Glomerular visceral epithelial cell (primary cell): ENCODE measurements around the gene PIGN.
"Not testable (repeated sequence)": the region's sequence is repeated elsewhere in the genome, so short reads cannot be mapped to it uniquely, and the experiment has no call there.

Experiments
- DNase-seq: peaks from one replicate; pipeline ENCODE4 v3.0.0-alpha.2; 2016; ENCODE audit errors: extremely low spot score

PIGN gene

GRCh38 chr18:62061821-62062478 is 124.9 kb downstream of the PIGN start:
- DNase-seq: no peak

DNA sequence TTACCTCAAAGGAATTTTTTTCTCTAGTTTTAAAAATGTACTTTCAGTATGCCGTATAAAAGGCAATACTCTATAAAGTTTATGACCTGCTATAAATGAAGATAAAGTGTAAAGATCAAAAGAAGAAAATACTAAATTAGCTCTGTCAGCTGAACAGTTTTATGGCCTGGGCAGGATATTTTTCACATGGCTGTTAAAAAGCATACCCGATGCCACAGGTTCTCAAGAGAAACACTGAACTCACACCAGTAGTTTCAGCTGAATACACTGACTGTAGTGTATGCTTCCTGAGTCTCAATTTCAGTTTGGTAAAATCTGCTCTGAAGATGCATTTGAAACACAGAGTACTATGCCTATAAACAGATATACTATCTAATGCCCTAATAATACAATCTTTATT is 126.0 kb downstream of the PIGN start:
- no peak for DNase-seq

- DNase-seq: no peak
These were observed 131.8 kb downstream of the PIGN start for GRCh38 chr18:62054929-62055498.

GRCh38 chr18:62048279-62048678 is 138.6 kb downstream of the PIGN start:
- no peak for DNase-seq

DNA sequence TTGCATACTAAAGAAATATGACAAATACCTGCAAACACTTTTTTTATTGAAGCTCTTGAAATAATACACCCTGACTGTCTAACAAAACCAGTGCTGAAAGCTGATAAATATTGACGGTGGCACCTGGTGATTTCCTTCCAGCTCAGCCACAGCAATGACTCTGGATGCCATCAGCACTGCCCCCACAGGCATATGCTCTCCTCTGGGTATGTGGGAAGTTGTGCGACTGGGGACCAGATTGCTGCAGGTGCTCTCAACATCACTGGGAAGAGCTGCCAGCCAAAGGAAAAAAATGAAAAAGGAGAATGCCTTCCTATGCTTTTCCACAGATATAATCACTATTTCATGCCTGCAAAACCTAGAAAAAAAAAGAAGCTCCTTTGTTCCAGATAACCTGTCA is 141.5 kb downstream of the PIGN start:
- DNase-seq: no peak

- DNase-seq: no peak
These were observed 142.3 kb downstream of the PIGN start for GRCh38 chr18:62044490-62045000.

DNA sequence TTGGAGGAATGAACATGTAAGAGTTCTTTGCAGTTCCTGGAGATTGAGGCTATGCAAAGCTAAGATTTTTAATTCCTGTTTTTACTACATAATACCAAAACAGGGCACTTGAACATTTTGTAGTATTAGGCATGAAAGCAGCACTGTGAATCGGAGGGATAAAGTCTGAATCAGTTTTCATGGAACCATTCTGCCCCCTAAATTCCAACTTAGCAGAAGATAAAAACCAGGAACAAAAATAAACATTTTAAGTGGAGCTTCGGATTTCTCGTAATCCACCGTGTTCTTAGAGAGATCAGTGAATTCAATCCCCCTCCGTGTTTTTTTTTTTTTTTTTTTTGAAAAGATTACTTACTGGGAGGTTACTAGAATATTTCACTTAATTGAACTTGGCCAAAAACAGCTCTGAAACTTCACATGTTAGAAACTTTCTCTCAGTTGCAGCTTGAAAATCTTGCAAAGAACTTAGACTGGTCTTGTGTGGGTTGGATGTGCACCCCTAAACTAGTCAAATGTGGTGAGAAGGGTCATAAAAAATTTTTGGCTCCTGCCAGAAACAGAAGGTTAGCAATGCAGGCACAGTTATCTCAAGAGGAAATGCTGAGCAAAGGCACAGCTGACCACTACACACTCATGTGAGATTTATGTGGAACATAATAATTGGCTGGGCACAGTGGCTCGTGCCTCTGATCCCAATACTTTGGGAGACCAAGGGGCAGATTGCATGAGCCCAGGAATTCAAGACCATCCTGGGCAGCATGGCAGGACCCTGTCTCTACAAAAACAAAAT is 148.7 kb downstream of the PIGN start:
- DNase-seq: no peak

DNA sequence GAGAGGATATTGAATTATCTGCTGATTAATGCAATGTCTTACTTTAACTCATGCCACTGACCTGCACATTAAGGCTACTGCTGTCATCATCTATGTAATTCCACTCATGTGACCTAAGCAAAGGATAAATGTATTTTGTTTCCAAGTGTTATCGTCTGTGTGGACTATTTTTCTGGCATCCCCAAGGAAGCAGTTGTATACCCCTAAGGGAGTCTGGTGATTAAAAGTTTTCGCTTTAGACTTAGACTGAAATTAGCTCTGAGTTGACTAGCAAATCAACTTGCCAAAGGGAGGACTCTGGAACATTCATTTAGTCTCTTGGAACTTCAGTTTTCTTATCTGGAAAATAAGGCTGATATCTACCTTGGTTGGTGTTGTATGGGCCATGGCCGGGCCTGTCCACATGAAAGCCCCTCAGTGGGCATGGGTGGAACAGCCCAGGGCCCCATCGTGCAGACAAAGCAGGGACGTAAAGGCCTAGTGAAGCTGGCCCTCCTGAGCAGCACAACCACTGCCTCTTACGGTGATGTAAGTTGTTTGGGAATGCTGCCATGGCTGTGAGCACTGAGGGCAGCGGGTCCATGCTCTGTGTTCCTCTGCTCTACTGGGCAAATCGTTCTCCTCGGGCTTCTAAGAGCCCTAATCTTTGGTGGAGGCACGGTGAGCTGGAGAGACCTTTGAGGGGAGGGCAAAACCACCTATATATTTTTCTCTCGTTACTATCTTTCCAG is 149.7 kb downstream of the PIGN start:
- DNase-seq: no peak

DNA sequence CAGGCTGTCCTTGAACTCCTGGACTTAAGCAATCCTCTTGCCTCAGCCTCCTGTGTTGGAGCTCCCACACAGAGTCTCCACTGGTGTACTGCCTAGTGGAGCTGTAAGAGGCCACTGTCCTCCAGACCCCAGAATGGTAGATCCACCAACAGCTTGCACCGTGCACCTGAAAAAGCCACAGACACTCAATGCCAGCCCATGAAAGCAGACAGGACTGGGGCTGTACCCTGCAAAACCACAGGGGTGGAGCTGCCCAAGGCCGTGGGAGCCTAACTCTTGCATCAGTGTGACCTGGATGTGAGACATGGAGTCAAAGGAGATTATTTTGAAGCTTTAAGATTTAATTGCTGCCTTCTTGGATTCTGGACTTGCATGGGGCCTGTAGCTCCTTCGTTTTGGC is 152.6 kb downstream of the PIGN start:
- not testable (repeated sequence) for DNase-seq

GRCh38 chr18:62033756-62034155 is 153.1 kb downstream of the PIGN start:
- no peak for DNase-seq

DNA sequence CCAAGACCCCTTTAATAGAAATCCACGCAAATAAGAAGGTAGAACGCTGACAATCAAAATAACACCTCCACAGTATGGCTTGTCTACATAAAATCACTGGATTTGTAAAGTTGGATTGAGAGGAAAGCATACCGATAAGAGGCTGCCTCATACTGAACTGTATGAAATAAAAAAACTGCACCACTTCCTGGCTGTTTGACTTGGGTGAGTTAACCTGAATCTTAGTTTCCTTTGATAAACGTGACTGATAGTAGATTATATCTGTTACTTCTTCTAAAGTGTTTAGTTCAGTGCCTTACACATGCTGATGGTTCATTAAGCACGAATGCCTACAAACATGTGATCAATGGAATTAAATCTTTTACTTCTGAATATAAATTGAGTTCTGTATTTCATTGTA is 153.6 kb downstream of the PIGN start:
- DNase-seq: no peak

GRCh38 chr18:62030091-62030985 is 156.5 kb downstream of the PIGN start:
- DNase-seq: no peak

- no peak for DNase-seq
These were observed 158.1 kb downstream of the PIGN start for GRCh38 chr18:62028715-62029114.

DNA sequence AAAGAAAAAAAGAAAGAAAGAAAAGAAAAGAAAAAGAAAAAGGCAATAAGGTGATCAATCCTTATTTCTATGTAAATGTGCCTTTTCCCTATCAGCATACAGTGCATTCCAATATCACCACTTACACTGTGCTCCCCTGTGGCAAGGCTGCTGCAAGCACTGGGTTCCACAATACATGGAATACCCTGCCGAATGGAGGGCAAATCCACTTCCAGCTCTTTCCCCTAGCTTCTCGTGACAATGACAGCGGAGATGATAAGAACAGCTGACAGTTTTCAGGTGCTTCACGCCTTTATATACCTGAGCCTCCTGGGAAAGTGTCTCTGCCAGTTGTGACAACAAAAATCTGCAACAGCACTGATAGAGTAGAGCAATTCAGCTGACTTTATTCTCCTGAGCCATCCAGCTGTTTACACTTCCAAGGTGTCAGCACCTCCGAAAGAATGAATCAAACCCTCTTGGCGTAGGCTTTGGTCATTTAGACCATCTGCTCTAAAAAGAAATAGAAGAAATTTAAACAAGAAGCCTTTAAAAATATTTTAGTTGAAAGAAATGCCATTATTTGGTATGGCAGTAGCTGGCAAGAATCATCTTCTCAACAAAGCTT is 158.8 kb downstream of the PIGN start:
- DNase-seq: no peak

DNA sequence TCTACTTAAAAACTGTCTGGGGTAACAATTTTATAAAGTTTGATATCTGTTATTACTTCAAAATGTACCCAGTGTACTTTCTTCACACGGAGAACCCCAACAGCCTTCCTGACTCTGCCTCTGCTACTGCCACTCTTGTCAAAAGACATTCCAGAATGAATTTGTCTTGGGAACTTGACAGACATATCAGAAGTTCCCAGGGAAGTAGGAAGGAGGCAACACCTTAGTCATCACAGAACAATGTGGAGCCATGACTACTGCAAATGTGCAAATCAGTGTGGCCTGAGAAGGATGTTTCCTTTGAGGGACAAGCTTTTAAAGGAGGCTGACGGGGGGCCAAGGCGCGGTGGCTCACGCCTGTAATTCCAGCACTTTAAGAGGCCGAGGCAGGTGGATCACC is 160.3 kb downstream of the PIGN start:
- peak; percentile 3 for DNase-seq

DNA sequence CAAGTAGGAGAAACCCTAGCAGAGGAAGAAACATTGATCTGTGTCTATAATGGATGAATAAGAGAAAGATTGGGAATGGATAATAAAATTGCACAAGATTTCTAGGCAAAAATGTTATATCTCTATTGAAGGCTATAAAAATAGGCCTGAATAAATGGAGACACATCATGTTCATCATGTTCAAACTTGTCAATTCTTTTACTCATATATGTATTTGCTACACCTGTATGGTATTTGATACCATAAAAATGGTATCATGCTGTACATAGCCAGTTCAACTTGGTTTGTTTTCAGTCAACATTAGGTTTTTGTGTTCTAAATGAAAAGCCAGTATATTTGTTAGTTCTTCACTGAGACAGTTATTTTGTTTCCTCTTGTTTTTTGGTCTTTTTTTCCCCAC is 161.9 kb downstream of the PIGN start:
- DNase-seq: no peak

- DNase-seq: no peak
These were observed 163.3 kb downstream of the PIGN start for GRCh38 chr18:62023536-62023935.

- no peak for DNase-seq
These were observed 168.2 kb downstream of the PIGN start for GRCh38 chr18:62018759-62019041.

DNA sequence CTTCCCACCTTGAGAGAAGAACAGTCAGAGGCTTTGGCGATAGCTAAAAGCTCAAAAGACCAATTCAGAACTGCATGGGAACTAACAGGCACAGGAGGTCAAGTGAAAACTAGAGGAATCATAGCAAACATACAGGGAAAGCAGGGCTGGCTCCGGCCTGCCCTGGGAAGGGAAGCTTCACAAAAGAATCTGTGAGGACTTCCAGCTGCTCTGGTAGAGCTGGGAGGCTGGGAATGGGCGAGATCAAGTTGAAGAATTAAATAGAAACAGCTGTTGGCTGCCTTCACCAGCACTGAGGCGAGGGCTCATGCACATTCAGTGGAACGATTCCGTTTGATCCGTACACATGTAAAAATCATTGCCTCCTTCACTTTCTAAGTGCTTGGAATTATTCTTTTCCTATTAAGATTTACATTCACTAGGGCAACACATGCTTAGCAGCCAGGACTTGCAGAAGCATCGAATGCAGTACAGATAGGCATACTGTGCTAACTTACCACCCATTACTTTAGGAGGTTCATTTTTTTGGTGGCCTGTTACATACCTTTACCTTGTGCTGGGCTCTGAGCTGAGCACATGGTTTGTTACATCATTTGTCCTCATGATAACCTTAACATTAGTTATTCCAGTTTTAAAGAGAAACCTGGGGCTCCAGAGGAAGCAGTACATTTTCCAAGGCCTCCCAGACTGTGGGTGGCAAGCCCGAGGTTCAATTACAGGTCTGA is 168.7 kb downstream of the PIGN start:
- DNase-seq: no peak

- no peak for DNase-seq
These were observed 169.2 kb downstream of the PIGN start for GRCh38 chr18:62017618-62018017.
